Lung (tissue), 16 donors: Measurements from ENCODE around the gene NKIRAS1. TPM values are rescaled to one million over a fixed set of nuclear protein-coding genes. Genes with fewer than 3 reads are reported as not detected.

Experiments
- ATAC-seq: fragments of 200-7000 bp; cut with Tn5 transposase; one replicate; pipeline ENCODE4 v1.9.1; 2020; ENCODE audit warnings: moderate number of reproducible peaks; ENCODE audit not compliant: insufficient read depth, low FRiP score
- DNase-seq, 3 donors: peaks; one replicate each; pipeline ENCODE4 v3.0.0-alpha.2; 2013 to 2017
- H3K27ac ChIP-seq, 2 donors: one replicate each; pipeline ENCODE4 v1.5.1; 2013; ENCODE audit warnings: mild to moderate bottlenecking in 2 of 2, moderate library complexity in 2 of 2, control low read depth in 1 of 2, inconsistent platforms in 1 of 2, low read depth in 1 of 2, low read length in 1 of 2
- H3K27me3 ChIP-seq, 3 donors: one replicate each; pipeline ENCODE4 v1.5.1; 2013; ENCODE audit warnings: low read length in 2 of 3; ENCODE audit not compliant: control insufficient read depth in 3 of 3, insufficient read depth in 3 of 3
- H3K36me3 ChIP-seq, 4 donors: one replicate each; pipeline ENCODE4 v1.5.1; 2013; ENCODE audit warnings: low read length in 4 of 4, mild to moderate bottlenecking in 1 of 4, moderate library complexity in 1 of 4; ENCODE audit not compliant: control insufficient read depth in 4 of 4, insufficient read depth in 4 of 4
- H3K4me1 ChIP-seq, 5 donors: one replicate each; pipeline ENCODE4 v1.5.1; 2013; ENCODE audit warnings: low read length in 5 of 5, mild to moderate bottlenecking in 2 of 5, moderate library complexity in 1 of 5; ENCODE audit not compliant: control insufficient read depth in 5 of 5, insufficient read depth in 5 of 5
- H3K4me3 ChIP-seq: one replicate; pipeline ENCODE4 v1.5.1; 2013; ENCODE audit warnings: mild to moderate bottlenecking, control low read depth, moderate library complexity
- H3K9ac ChIP-seq, 2 donors: one replicate each; pipeline ENCODE4 v1.5.1; 2013; ENCODE audit warnings: low read length in 2 of 2, control low read depth in 1 of 2; ENCODE audit not compliant: insufficient read depth in 1 of 2
- H3K9me3 ChIP-seq, 4 donors: one replicate each; pipeline ENCODE4 v1.5.1; 2013; ENCODE audit warnings: low read length in 3 of 4, mild to moderate bottlenecking in 1 of 4, moderate library complexity in 1 of 4; ENCODE audit not compliant: control insufficient read depth in 4 of 4, insufficient read depth in 3 of 4
- WGBS, 2 donors: extraction: QIAGEN DNeasy Blood & Tissue Kit; methylation state at CpG; one replicate each; pipeline ENCODE4 v1.1.7; 2013; 5-methylcytosine and 5-hydroxymethylcytosine counted together
- long read RNA-seq, 5 donors: transcript quantifications; one replicate each; lab custom pipeline, GENCODE V29; 2026
- polyA plus RNA-seq, 2 donors: library from polyadenylated mRNA; stranded (reverse); fragments of 200-250 nt; gene quantifications; one replicate each; pipeline ENCODE4 v1.2.1, GENCODE V29; 2013
- total RNA-seq, 2 donors: library from RNA; depleted of rRNA in 1 of 2; stranded (reverse); fragments of >200 nt in 1 of 2; gene quantifications; one replicate each; pipeline ENCODE4 v1.2.1, GENCODE V29; 2014 to 2021
- TF ChIP-seq, protein P1 (sequence below): IDR thresholded peaks from 2 replicates; pipeline ENCODE4 v1.5.1; 2012; ENCODE audit warnings: mild to moderate bottlenecking; ENCODE audit errors: control extremely low read depth, extremely low read depth
- donor health status: control.
- donor health status: control.
- donor health status: Bipolar disorder and iron deficiency.
- donor health status: healthy.
- donor health status: DM: yes; HTN: yes; CAD: no.

Gene NKIRAS1
- 10 to 100 TPM in 1 of 2 donors, 1 to 10 TPM in 1; 9.8 to 17.1 TPM for total RNA-seq
- 1 to 10 TPM; 6.7 to 8.4 TPM for polyA plus RNA-seq
- long read RNA-seq, donor 1, partial matches to known transcripts, result 3,933 of 5,854 reads
- long read RNA-seq, donor 1, other reads (novel, unspliced or antisense), result 1,918 of 5,854 reads
- long read RNA-seq, donor 2, partial matches to known transcripts, result 1,349 of 2,294 reads
- long read RNA-seq, donor 2, other reads (novel, unspliced or antisense), result 944 of 2,294 reads
- long read RNA-seq, donor 3, partial matches to known transcripts, result 1,344 of 2,324 reads
- long read RNA-seq, donor 3, other reads (novel, unspliced or antisense), result 978 of 2,324 reads
- long read RNA-seq, donor 4, partial matches to known transcripts, result 7 of 15 reads
- long read RNA-seq, donor 4, other reads (novel, unspliced or antisense), result 6 of 15 reads
- long read RNA-seq, donor 5, partial matches to known transcripts, result 1,019 of 2,901 reads
- long read RNA-seq, donor 5, other reads (novel, unspliced or antisense), result 1,878 of 2,901 reads

- Histone ChIP-seq H3K4me1 (peaks cover 3 to 37% (median 10%) of the 10 kb centered on the region in 5 donors), H3K9me3 (no peaks in the 10 kb centered on the region), H3K4me3 (peak within 1 kb of the TSS; percentile 89), H3K27ac (peak within 1 kb of the TSS; percentile 93 to 95), H3K36me3 (peaks cover 11 to 25% (median 17%) of the 10 kb centered on the region in 4 donors), H3K27me3 (no peaks in the 10 kb centered on the region), H3K9ac (peak within 1 kb of the TSS; percentile 94 to 97)
- ATAC-seq (peak; percentile 97), DNase-seq (peak; percentile 98 to 99 (median 99))
- 0% methylated on average over 64 of the region's 64 CpGs for WGBS, 2 donors
- TF ChIP-seq, protein P1, sequence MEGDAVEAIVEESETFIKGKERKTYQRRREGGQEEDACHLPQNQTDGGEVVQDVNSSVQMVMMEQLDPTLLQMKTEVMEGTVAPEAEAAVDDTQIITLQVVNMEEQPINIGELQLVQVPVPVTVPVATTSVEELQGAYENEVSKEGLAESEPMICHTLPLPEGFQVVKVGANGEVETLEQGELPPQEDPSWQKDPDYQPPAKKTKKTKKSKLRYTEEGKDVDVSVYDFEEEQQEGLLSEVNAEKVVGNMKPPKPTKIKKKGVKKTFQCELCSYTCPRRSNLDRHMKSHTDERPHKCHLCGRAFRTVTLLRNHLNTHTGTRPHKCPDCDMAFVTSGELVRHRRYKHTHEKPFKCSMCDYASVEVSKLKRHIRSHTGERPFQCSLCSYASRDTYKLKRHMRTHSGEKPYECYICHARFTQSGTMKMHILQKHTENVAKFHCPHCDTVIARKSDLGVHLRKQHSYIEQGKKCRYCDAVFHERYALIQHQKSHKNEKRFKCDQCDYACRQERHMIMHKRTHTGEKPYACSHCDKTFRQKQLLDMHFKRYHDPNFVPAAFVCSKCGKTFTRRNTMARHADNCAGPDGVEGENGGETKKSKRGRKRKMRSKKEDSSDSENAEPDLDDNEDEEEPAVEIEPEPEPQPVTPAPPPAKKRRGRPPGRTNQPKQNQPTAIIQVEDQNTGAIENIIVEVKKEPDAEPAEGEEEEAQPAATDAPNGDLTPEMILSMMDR, result peak; percentile 35
These were observed at the start of gene NKIRAS1, which contains the start of gene RPL15 for GRCh38 chr3:23916886-23917678. TSS of gene NKIRAS1 (minus strand) at chr3:23916990. CDS start at chr3:23910904, 6,086 bp downstream. TSS of gene RPL15 (plus strand) at chr3:23917132. CDS start at chr3:23917860, 728 bp downstream.

DNA sequence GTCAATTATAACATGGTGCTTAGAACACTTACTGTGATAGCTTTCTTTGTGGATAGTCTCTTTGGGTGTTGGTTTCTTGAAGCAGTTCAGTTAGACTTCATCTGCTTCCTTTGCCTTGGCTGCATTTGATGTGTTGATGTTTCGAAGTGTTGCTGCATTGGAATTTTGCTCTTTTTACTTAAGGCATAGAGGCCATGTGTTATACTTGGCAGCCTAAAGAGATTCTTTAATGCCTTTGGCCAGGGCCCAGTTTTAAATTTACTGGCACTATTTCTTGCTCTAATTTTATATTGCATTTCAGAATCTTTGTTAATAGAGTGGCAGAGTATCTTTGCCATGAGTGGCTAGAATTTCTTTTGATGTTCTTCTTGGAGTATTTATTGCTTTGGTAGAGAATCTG, 49.5 kb upstream of the NKIRAS1 start:
- Histone ChIP-seq H3K4me3 (no peak overlapping the region), H3K9me3 (no peaks in the 10 kb centered on the region), H3K36me3 (peaks cover 4 to 30% (median 9%) of the 10 kb centered on the region in 4 donors), H3K9ac (no peak overlapping the region), H3K4me1 (peaks cover 0 to 18% (median 2%) of the 10 kb centered on the region in 5 donors), H3K27me3 (no peaks in the 10 kb centered on the region), H3K27ac (no peak overlapping the region)
- WGBS, 2 donors, result 86 to 91% methylated on average over 1 of the region's 1 CpG
- DNase-seq (peak; percentile 81 to 99 (median 99)), ATAC-seq (no peak)
- TF ChIP-seq, protein P1, result no peak

GRCh38 chr3:23964537-23965235, 47.9 kb upstream of the NKIRAS1 start:
- Histone ChIP-seq H3K36me3 (peaks cover 5 to 37% (median 11%) of the 10 kb centered on the region in 4 donors), H3K27me3 (no peaks in the 10 kb centered on the region), H3K9ac (no peak overlapping the region), H3K4me3 (no peak overlapping the region), H3K27ac (no peak overlapping the region), H3K4me1 (peaks cover 0 to 18% (median 2%) of the 10 kb centered on the region in 5 donors), H3K9me3 (no peaks in the 10 kb centered on the region)
- ATAC-seq, result no peak
- WGBS, 2 donors, result 84 to 93% methylated on average over 3 of the region's 3 CpGs
- TF ChIP-seq, protein P1, result no peak
- DNase-seq, result no peak
